ENCODE results near the gene CUX1.

CUX1 gene

DNA sequence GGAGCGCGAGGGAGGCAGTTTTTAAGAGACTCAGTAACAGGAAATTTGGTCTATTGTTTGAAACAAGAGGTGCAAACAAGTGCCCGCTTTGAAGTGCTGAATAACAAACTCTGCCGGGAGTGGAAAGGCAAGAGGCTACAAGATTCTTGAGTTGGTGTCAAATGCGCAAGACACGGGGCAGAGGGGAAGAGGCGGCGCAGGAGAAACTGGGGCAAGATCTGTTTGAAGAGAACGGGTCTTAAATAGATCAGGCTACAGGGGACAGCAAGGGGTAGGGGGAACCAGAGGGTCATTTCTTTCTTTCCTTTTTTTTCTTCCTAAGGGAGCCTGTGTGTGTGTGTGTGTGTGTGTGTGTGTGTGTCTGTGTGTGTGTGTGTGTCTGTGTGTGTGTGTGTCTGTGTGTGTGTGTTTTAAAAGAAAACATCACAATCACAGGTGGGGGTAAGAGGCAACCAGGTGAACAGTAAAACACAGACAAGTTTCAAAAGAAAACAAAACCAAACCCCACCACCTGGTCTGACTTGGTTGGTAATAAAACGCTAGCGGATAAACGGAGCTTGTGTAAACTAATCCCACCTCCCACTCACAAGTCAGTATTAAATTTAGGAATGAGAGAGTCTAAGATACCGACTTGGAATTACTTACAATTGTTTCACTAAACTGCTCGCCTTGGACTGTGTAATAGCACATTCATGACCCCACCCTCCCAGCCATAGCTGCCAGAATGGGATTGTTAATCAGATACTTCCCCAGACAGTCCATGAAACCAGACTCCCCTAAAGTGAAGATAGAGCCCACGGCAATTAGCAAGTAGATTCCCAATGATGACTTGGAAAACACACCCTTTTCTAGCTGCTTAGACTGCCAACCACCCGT lies 13.1 kb upstream of the CUX1 start:
- Histone ChIP-seq H3K9me3 (ENCODE audit: control insufficient read depth, low read length) (no peaks in the 10 kb centered on the region), H3K4me3 (ENCODE audit: low read length) (no peak overlapping the region), H3K9ac (ENCODE audit: low read length) (no peak overlapping the region), H3K36me3 (ENCODE audit: control insufficient read depth, insufficient read depth, low read length, severe bottlenecking) (no peaks in the 10 kb centered on the region), H3K4me1 (ENCODE audit: control insufficient read depth, insufficient read depth, low read length) (peaks cover 4% of the 10 kb centered on the region), H3K27me3 (replicated peaks; ENCODE audit: control insufficient read depth, insufficient read depth, low read length) (peaks cover 59% of the 10 kb centered on the region)
- DNase-seq (ENCODE audit: low read depth) = peak; percentile 37

GRCh38 chr7:101804967-101805366 lies 12.5 kb upstream of the CUX1 start:
- DNase-seq (ENCODE audit: low read depth) = no peak
- H3K36me3 ChIP-seq (ENCODE audit: control insufficient read depth, insufficient read depth, low read length, severe bottlenecking) = no peaks in the 10 kb centered on the region
- H3K9me3 ChIP-seq (ENCODE audit: control insufficient read depth, low read length) = no peaks in the 10 kb centered on the region
- no peak overlapping the region for H3K4me3 ChIP-seq (ENCODE audit: low read length)
- peaks cover 55% of the 10 kb centered on the region for H3K27me3 ChIP-seq (replicated peaks; ENCODE audit: control insufficient read depth, insufficient read depth, low read length)
- H3K9ac ChIP-seq (ENCODE audit: low read length) = no peak overlapping the region
- H3K4me1 ChIP-seq (ENCODE audit: control insufficient read depth, insufficient read depth, low read length) = peaks cover 4% of the 10 kb centered on the region

GRCh38 chr7:101812595-101812994 lies 4.8 kb upstream of the CUX1 start:
- no peaks in the 10 kb centered on the region for H3K36me3 ChIP-seq (ENCODE audit: control insufficient read depth, insufficient read depth, low read length, severe bottlenecking)
- DNase-seq (ENCODE audit: low read depth) = no peak
- no peaks in the 10 kb centered on the region for H3K9me3 ChIP-seq (ENCODE audit: control insufficient read depth, low read length)

GRCh38 chr7:101813402-101814019 lies 3.9 kb upstream of the CUX1 start:
- H3K9ac ChIP-seq (ENCODE audit: low read length) = no peak overlapping the region
- H3K36me3 ChIP-seq (ENCODE audit: control insufficient read depth, insufficient read depth, low read length, severe bottlenecking) = no peaks in the 10 kb centered on the region
- H3K4me3 ChIP-seq (ENCODE audit: low read length) = peak overlapping the region; percentile 78
- no peaks in the 10 kb centered on the region for H3K27me3 ChIP-seq (replicated peaks; ENCODE audit: control insufficient read depth, insufficient read depth, low read length)
- H3K9me3 ChIP-seq (ENCODE audit: control insufficient read depth, low read length) = no peaks in the 10 kb centered on the region
- H3K4me1 ChIP-seq (ENCODE audit: control insufficient read depth, insufficient read depth, low read length) = peaks cover 11% of the 10 kb centered on the region
- DNase-seq (ENCODE audit: low read depth) = no peak

More at GRCh38 chr7:101812595-101812994, 4.8 kb upstream of the CUX1 start:
- Histone ChIP-seq H3K27me3 (replicated peaks; ENCODE audit: control insufficient read depth, insufficient read depth, low read length) (no peaks in the 10 kb centered on the region), H3K4me3 (ENCODE audit: low read length) (no peak overlapping the region), H3K9ac (ENCODE audit: low read length) (no peak overlapping the region), H3K4me1 (ENCODE audit: control insufficient read depth, insufficient read depth, low read length) (peaks cover 5% of the 10 kb centered on the region)

DNA sequence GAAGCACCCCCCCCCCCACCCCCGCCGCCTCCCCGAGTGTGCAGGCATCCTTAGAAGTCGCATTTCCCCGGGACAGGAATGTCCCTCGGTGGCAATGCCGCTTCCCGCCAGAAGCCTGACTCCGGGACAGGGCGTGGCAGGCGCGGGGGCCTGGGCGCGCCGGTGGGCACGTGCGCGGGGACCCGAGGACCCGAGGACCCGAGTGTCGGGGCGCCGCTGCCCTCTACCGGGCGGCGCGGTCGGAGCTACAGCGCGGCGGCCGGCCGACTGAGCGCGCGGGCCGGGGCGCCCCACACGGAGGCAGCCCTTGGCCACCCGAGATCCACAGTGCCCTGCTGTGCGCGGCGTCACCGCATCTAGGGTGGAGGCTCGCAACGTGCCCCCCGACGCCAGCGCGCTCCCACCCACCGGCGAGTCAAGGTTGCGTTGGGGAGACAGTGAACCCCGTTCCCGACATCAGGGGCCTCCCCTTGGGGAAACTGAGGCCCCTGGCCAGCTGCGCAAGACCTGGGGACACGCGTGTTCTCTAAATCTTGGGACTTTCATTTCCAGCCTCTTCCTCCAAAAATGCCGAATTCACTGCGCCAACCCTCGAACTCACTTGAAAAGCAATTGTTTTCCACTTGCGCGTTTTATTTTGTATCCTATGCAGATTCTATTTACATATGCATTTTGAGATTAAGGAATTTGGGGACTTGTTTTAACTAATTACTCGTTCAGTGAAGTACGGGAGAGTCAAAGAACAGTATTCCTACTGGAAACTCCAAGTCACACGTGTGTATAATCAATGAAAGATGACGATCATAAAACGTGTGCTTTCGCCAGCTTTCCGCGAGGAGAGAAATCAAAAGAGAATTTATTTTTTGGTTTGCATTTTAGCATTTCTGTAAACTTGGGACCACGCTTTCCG lies 3.1 kb upstream of the CUX1 start:
- Histone ChIP-seq H3K4me1 (ENCODE audit: control insufficient read depth, insufficient read depth, low read length) (peaks cover 19% of the 10 kb centered on the region), H3K4me3 (ENCODE audit: low read length) (peak overlapping the region; percentile 78), H3K9ac (ENCODE audit: low read length) (peak overlapping the region; percentile 68), H3K27me3 (replicated peaks; ENCODE audit: control insufficient read depth, insufficient read depth, low read length) (no peaks in the 10 kb centered on the region), H3K36me3 (ENCODE audit: control insufficient read depth, insufficient read depth, low read length, severe bottlenecking) (no peaks in the 10 kb centered on the region), H3K9me3 (ENCODE audit: control insufficient read depth, low read length) (no peaks in the 10 kb centered on the region)
- DNase-seq (ENCODE audit: low read depth) = peak; percentile 85

- no peaks in the 10 kb centered on the region for H3K36me3 ChIP-seq (ENCODE audit: control insufficient read depth, insufficient read depth, low read length, severe bottlenecking)
- DNase-seq (ENCODE audit: low read depth) = peak; percentile 79
- H3K4me1 ChIP-seq (ENCODE audit: control insufficient read depth, insufficient read depth, low read length) = peaks cover 22% of the 10 kb centered on the region
- no peaks in the 10 kb centered on the region for H3K27me3 ChIP-seq (replicated peaks; ENCODE audit: control insufficient read depth, insufficient read depth, low read length)
- no peaks in the 10 kb centered on the region for H3K9me3 ChIP-seq (ENCODE audit: control insufficient read depth, low read length)
- H3K4me3 ChIP-seq (ENCODE audit: low read length) = peak overlapping the region; percentile 78
- H3K9ac ChIP-seq (ENCODE audit: low read length) = peak overlapping the region; percentile 68
Measured at GRCh38 chr7:101814991-101815825, 2.2 kb upstream of the CUX1 start.

DNA sequence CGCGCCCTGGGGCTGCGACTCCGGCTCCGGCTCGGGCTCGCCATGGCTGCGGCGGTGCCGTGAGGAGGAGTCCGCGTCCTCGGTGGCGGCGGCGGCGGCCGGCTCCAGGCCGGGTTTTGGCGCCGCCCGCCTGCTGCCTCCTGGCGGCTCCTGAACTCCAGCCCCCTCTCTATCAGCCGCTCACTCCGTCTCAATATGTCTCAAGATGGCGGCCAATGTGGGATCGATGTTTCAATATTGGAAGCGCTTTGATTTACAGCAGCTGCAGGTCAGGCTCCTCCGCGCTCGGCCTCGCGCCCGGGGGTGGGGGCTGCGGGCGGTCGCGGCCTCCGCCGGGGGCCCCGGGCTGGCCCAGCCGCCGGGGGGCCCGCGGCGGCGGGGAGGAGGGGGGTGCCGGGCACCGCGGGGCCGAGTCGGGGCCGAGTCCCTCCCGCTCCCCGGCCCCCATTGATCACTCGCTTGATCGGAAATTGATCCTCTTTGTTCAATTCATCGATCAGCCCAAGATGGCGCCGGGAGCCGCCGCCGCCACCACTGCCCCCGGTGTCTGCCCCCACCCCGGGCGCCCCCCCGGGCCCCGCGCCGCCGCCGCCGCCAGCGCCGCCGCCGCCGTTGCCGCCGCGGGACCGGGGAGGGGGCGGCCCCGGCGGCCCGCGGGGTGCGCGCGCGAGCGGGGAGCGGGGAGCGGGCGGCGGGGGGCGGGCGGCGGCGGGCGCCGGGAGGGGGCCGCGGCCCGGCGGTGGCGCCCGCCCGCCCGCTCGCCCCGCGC lies 1.4 kb upstream of the CUX1 start:
- Histone ChIP-seq H3K9me3 (ENCODE audit: control insufficient read depth, low read length) (no peaks in the 10 kb centered on the region), H3K9ac (ENCODE audit: low read length) (peak overlapping the region; percentile 77), H3K4me3 (ENCODE audit: low read length) (peak overlapping the region; percentile 78), H3K27me3 (replicated peaks; ENCODE audit: control insufficient read depth, insufficient read depth, low read length) (no peaks in the 10 kb centered on the region), H3K4me1 (ENCODE audit: control insufficient read depth, insufficient read depth, low read length) (peaks cover 22% of the 10 kb centered on the region), H3K36me3 (ENCODE audit: control insufficient read depth, insufficient read depth, low read length, severe bottlenecking) (no peaks in the 10 kb centered on the region)
- peak; percentile 89 for DNase-seq (ENCODE audit: low read depth)

- H3K4me3 ChIP-seq (ENCODE audit: low read length) = peak overlapping the region; percentile 82
- H3K27me3 ChIP-seq (replicated peaks; ENCODE audit: control insufficient read depth, insufficient read depth, low read length) = no peaks in the 10 kb centered on the region
- no peaks in the 10 kb centered on the region for H3K9me3 ChIP-seq (ENCODE audit: control insufficient read depth, low read length)
- peak overlapping the region; percentile 78 for H3K9ac ChIP-seq (ENCODE audit: low read length)
- DNase-seq (ENCODE audit: low read depth) = peak; percentile 72
- peaks cover 22% of the 10 kb centered on the region for H3K4me1 ChIP-seq (ENCODE audit: control insufficient read depth, insufficient read depth, low read length)
- no peaks in the 10 kb centered on the region for H3K36me3 ChIP-seq (ENCODE audit: control insufficient read depth, insufficient read depth, low read length, severe bottlenecking)
Measured at GRCh38 chr7:101816595-101817470, 593 bp upstream of the CUX1 start.

GRCh38 chr7:101818287-101819071 lies 1.1 kb downstream of the CUX1 start:
- Histone ChIP-seq H3K27me3 (replicated peaks; ENCODE audit: control insufficient read depth, insufficient read depth, low read length) (no peaks in the 10 kb centered on the region), H3K4me3 (ENCODE audit: low read length) (peak overlapping the region; percentile 82)
- DNase-seq (ENCODE audit: low read depth) = no peak

More at GRCh38 chr7:101818287-101819071, 1.1 kb downstream of the CUX1 start:
- peak overlapping the region; percentile 9 for H3K9ac ChIP-seq (ENCODE audit: low read length)
- no peaks in the 10 kb centered on the region for H3K9me3 ChIP-seq (ENCODE audit: control insufficient read depth, low read length)
- H3K36me3 ChIP-seq (ENCODE audit: control insufficient read depth, insufficient read depth, low read length, severe bottlenecking) = no peaks in the 10 kb centered on the region
- peaks cover 27% of the 10 kb centered on the region for H3K4me1 ChIP-seq (ENCODE audit: control insufficient read depth, insufficient read depth, low read length)
